ENCODE results near the gene NPAS4. TPM values are rescaled to one million over a fixed set of nuclear protein-coding genes. Genes with fewer than 3 reads are reported as not detected.
A peak's percentile ranks its signal among the peaks of the same experiment; 100 is the strongest.
"Not testable (repeated sequence)": the region's sequence is repeated elsewhere in the genome, so short reads cannot be mapped to it uniquely, and the experiment has no call there.

Gene NPAS4
- total and polyA plus RNA-seq, 9 of the 15 experiments (the other 6 are each of a cell fraction or from before 2014, with no cell fraction given): not detected

GRCh38 chr11:66431871-66432329, 11.1 kb downstream of the NPAS4 start (continued):
- TF ChIP-seq MITF (IDR thresholded peaks at IDR 0.05) (0 out of 2 replicates have a peak, but pooled peaks have one; percentile 14), REST (IDR thresholded peaks at IDR 0.05; ENCODE audit: borderline replicate concordance) (peak; percentile 23; the same call in 1 of the 2 replicates), MAFG (tag; conservative IDR thresholded peaks at IDR 0.05) (peak; percentile 86), RCOR1 (IDR thresholded peaks at IDR 0.05; ENCODE audit: borderline replicate concordance in 1 of 2, low read depth in 2 of 2, low read length in 2 of 2) (peak in 1 of 2 experiments; percentile 84; a peak in 2 of 4 replicates), MAFF (IDR thresholded peaks at IDR 0.05; ENCODE audit: low read length) (peak; percentile 45; the same call in 1 of the 2 replicates), CXXC5 (CRISPR knock-in tag; IDR thresholded peaks at IDR 0.05) (peak; percentile 29; the same call in 1 of the 2 replicates), KDM5B (IDR thresholded peaks at IDR 0.05; ENCODE audit: insufficient replicate concordance, low read depth, low read length) (peak; percentile 89), GTF3C2 (IDR thresholded peaks at IDR 0.05; ENCODE audit: borderline replicate concordance, extremely low read depth, insufficient read length) (peak; percentile 53), FOXK2 (conservative IDR thresholded peaks at IDR 0.05 in 1 of 2, IDR thresholded peaks at IDR 0.05 in 1 of 2; ENCODE audit: low read depth in 2 of 2) (peak in 1 of 2 experiments; percentile 34; a peak in 1 of 4 replicates), TBP (optimal IDR thresholded peaks at IDR 0.05; ENCODE audit: low read depth, low read length) (peak; percentile 78), PKNOX1 (IDR thresholded peaks at IDR 0.05) (peak; percentile 37; the same call in 1 of the 2 replicates)
- not testable (repeated sequence) for TF ChIP-seq REST (CRISPR knock-in tag; IDR thresholded peaks at IDR 0.05; ENCODE audit: low read depth)
